ENCODE measurements around the gene EHD4.

The EHD4 gene

GRCh38 chr15:41999290-42000285, 27.2 kb upstream of the EHD4 start:
- H3K4me1 ChIP-seq (ENCODE audit: insufficient read depth, low read length), result no peaks in the 10 kb centered on the region

GRCh38 chr15:41997845-41998244, 25.5 kb upstream of the EHD4 start:
- Histone ChIP-seq H3K27me3 (ENCODE audit: insufficient read depth, low read length, poor library complexity) (no peaks in the 10 kb centered on the region), H3K4me3 (ENCODE audit: low read depth in 1 of 2, low read length in 2 of 2) (no peak overlapping the region), H3K9me3 (ENCODE audit: insufficient read depth, low read length, severe bottlenecking) (no peaks in the 10 kb centered on the region), H3K79me2 (ENCODE audit: insufficient read depth, low read length) (no peaks in the 10 kb centered on the region), H3K4me2 (ENCODE audit: insufficient read depth, low read length) (no peak overlapping the region), H3K9ac (ENCODE audit: low read depth, low read length) (no peak overlapping the region), H3K4me1 (ENCODE audit: insufficient read depth, low read length) (no peaks in the 10 kb centered on the region), H3K36me3 (ENCODE audit: insufficient read depth, low read length) (no peaks in the 10 kb centered on the region), H4K20me1 (ENCODE audit: insufficient read depth, low read length) (no peaks in the 10 kb centered on the region), H2AFZ (ENCODE audit: low read depth, low read length) (no peak overlapping the region), H3K27ac (ENCODE audit: low read length) (no peak overlapping the region)
- no peak for DNase-seq
- no peak for ATAC-seq (ENCODE audit: insufficient read depth, low read depth)
- TF ChIP-seq, protein P1, sequence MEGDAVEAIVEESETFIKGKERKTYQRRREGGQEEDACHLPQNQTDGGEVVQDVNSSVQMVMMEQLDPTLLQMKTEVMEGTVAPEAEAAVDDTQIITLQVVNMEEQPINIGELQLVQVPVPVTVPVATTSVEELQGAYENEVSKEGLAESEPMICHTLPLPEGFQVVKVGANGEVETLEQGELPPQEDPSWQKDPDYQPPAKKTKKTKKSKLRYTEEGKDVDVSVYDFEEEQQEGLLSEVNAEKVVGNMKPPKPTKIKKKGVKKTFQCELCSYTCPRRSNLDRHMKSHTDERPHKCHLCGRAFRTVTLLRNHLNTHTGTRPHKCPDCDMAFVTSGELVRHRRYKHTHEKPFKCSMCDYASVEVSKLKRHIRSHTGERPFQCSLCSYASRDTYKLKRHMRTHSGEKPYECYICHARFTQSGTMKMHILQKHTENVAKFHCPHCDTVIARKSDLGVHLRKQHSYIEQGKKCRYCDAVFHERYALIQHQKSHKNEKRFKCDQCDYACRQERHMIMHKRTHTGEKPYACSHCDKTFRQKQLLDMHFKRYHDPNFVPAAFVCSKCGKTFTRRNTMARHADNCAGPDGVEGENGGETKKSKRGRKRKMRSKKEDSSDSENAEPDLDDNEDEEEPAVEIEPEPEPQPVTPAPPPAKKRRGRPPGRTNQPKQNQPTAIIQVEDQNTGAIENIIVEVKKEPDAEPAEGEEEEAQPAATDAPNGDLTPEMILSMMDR (IDR thresholded peaks at IDR 0.05; ENCODE audit: borderline replicate concordance, extremely low read depth, low read length, poor library complexity, severe bottlenecking), result no peak
- no peak for TF ChIP-seq EZH2 (IDR thresholded peaks at IDR 0.05; ENCODE audit: borderline replicate concordance, low read depth, low read length, severe bottlenecking)

More at GRCh38 chr15:41999290-42000285, 27.2 kb upstream of the EHD4 start:
- DNase-seq, result no peak
- no peak overlapping the region for H3K4me2 ChIP-seq (ENCODE audit: insufficient read depth, low read length)
- no peak for ATAC-seq (ENCODE audit: insufficient read depth, low read depth)
- peaks cover 2% of the 10 kb centered on the region for H3K27me3 ChIP-seq (ENCODE audit: insufficient read depth, low read length, poor library complexity)
- no peak for TF ChIP-seq EZH2 (IDR thresholded peaks at IDR 0.05; ENCODE audit: borderline replicate concordance, low read depth, low read length, severe bottlenecking)
- TF ChIP-seq, protein P1 (IDR thresholded peaks at IDR 0.05; ENCODE audit: borderline replicate concordance, extremely low read depth, low read length, poor library complexity, severe bottlenecking), result no peak
- H4K20me1 ChIP-seq (ENCODE audit: insufficient read depth, low read length), result no peaks in the 10 kb centered on the region
- H3K9ac ChIP-seq (ENCODE audit: low read depth, low read length), result no peak overlapping the region
- H3K27ac ChIP-seq (ENCODE audit: low read length), result no peak overlapping the region
- H3K79me2 ChIP-seq (ENCODE audit: insufficient read depth, low read length), result no peaks in the 10 kb centered on the region
- no peaks in the 10 kb centered on the region for H3K9me3 ChIP-seq (ENCODE audit: insufficient read depth, low read length, severe bottlenecking)
- H3K4me3 ChIP-seq (ENCODE audit: low read depth in 1 of 2, low read length in 2 of 2), result no peak overlapping the region
- no peak overlapping the region for H2AFZ ChIP-seq (ENCODE audit: low read depth, low read length)
- no peaks in the 10 kb centered on the region for H3K36me3 ChIP-seq (ENCODE audit: insufficient read depth, low read length)

- Histone ChIP-seq H3K4me3 (ENCODE audit: low read depth in 1 of 2, low read length in 2 of 2) (no peak overlapping the region), H3K9ac (ENCODE audit: low read depth, low read length) (no peak overlapping the region), H3K4me1 (ENCODE audit: insufficient read depth, low read length) (no peaks in the 10 kb centered on the region), H3K27ac (ENCODE audit: low read length) (no peak overlapping the region), H3K9me3 (ENCODE audit: insufficient read depth, low read length, severe bottlenecking) (no peaks in the 10 kb centered on the region), H4K20me1 (ENCODE audit: insufficient read depth, low read length) (no peaks in the 10 kb centered on the region), H3K36me3 (ENCODE audit: insufficient read depth, low read length) (no peaks in the 10 kb centered on the region), H2AFZ (ENCODE audit: low read depth, low read length) (no peak overlapping the region), H3K27me3 (ENCODE audit: insufficient read depth, low read length, poor library complexity) (no peaks in the 10 kb centered on the region), H3K79me2 (ENCODE audit: insufficient read depth, low read length) (no peaks in the 10 kb centered on the region), H3K4me2 (ENCODE audit: insufficient read depth, low read length) (no peak overlapping the region)
- DNase-seq (no peak), ATAC-seq (ENCODE audit: insufficient read depth, low read depth) (no peak)
- no peak for TF ChIP-seq EZH2 (IDR thresholded peaks at IDR 0.05; ENCODE audit: borderline replicate concordance, low read depth, low read length, severe bottlenecking)
- TF ChIP-seq, protein P1 (IDR thresholded peaks at IDR 0.05; ENCODE audit: borderline replicate concordance, extremely low read depth, low read length, poor library complexity, severe bottlenecking), result no peak
These were observed 24.7 kb upstream of the EHD4 start for GRCh38 chr15:41996921-41997592.

All from DND-41 (cell line).